ENCODE results near the gene PTGR2.
"Not testable (repeated sequence)": the region's sequence is repeated elsewhere in the genome, so short reads cannot be mapped to it uniquely, and the experiment has no call there.

The PTGR2 gene

GRCh38 chr14:73916324-73916723 is 64.7 kb downstream of the PTGR2 start:
- no peak overlapping the region for H3K27ac Mint-ChIP-seq
- no peaks in the 10 kb centered on the region for H3K9me3 Mint-ChIP-seq
- no peaks in the 10 kb centered on the region for H3K27me3 Mint-ChIP-seq
- H3K36me3 Mint-ChIP-seq (ENCODE audit: insufficient read depth), result peaks cover 78% of the 10 kb centered on the region
- no peak overlapping the region for H3K4me3 Mint-ChIP-seq
- ATAC-seq (replicated peaks) (no peak), DNase-seq (no peak)
- peaks cover 2 to 7% of the 10 kb centered on the region in 2 donors for H3K4me1 Mint-ChIP-seq (ENCODE audit: low read depth in 2 of 2)

- H3K4me1 Mint-ChIP-seq (ENCODE audit: low read depth in 2 of 2); H3K9me3 Mint-ChIP-seq; H3K27me3 Mint-ChIP-seq; H3K27ac Mint-ChIP-seq; DNase-seq; ATAC-seq (replicated peaks); H3K4me3 Mint-ChIP-seq: not testable (repeated sequence)
- peaks cover 82% of the 10 kb centered on the region for H3K36me3 Mint-ChIP-seq (ENCODE audit: insufficient read depth)
Observed at GRCh38 chr14:73919457-73919856, 67.8 kb downstream of the PTGR2 start.

- H3K36me3 Mint-ChIP-seq (ENCODE audit: insufficient read depth), result peaks cover 89% of the 10 kb centered on the region
- no peak overlapping the region for H3K4me3 Mint-ChIP-seq
- ATAC-seq (replicated peaks) (no peak), DNase-seq (no peak)
- no peaks in the 10 kb centered on the region for H3K27me3 Mint-ChIP-seq
- H3K27ac Mint-ChIP-seq, result peak overlapping the region; percentile 46 to 56
- peaks cover 2 to 12% of the 10 kb centered on the region in 2 donors for H3K4me1 Mint-ChIP-seq (ENCODE audit: low read depth in 2 of 2)
- no peaks in the 10 kb centered on the region for H3K9me3 Mint-ChIP-seq
Observed at GRCh38 chr14:73924337-73924736, 72.7 kb downstream of the PTGR2 start.

Data from effector memory CD8-positive, alpha-beta T cell (primary cell).